SU-DHL-6 (cell line): ENCODE results near the gene FBXW10.
"Not testable (repeated sequence)": the region's sequence is repeated elsewhere in the genome, so short reads cannot be mapped to it uniquely, and the experiment has no call there.

ENCODE experiments used
- H2AFZ ChIP-seq: fragments of 200-600 bp; sonication (generic); 2 replicates; pipeline ENCODE4 v1.6.1; 2014; ENCODE audit warnings: low read depth, mild to moderate bottlenecking, moderate library complexity, mixed read lengths, antibody characterized with exemption, low read length; ENCODE audit not compliant: severe bottlenecking
- H3F3A ChIP-seq: fragments of 200-600 bp; shearing (Covaris generic); 2 replicates; pipeline ENCODE4 v1.6.0; 2016; ENCODE audit warnings: antibody characterized with exemption, mild to moderate bottlenecking; ENCODE audit not compliant: insufficient read depth
- H3K27ac ChIP-seq: fragments of 200-600 bp; sonication (generic); 2 replicates; pipeline ENCODE4 v1.5.1; 2016; ENCODE audit warnings: low read depth, mild to moderate bottlenecking, low read length, moderate library complexity, mixed read lengths
- H3K27me3 ChIP-seq: fragments of 200-600 bp; sonication (generic), shearing (Covaris generic); 2 replicates; pipeline ENCODE4 v1.6.0; 2014; ENCODE audit warnings: mild to moderate bottlenecking, low read length
- H3K36me3 ChIP-seq: fragments of 200-600 bp; sonication (generic); 2 replicates; pipeline ENCODE4 v1.6.1; 2014; ENCODE audit warnings: mild to moderate bottlenecking, low read length, mixed read lengths
- H3K4me2 ChIP-seq: fragments of 300-600, 200-600 bp; shearing (Covaris generic), sonication (generic); 2 replicates; pipeline ENCODE4 v1.6.0; 2014; ENCODE audit warnings: low read length, low read depth, mild to moderate bottlenecking; ENCODE audit not compliant: poor library complexity, severe bottlenecking
- H3K4me3 ChIP-seq: fragments of 200-600 bp; sonication (generic); 2 replicates; pipeline ENCODE4 v1.5.1; 2014; ENCODE audit warnings: antibody characterized with exemption, low read length, mild to moderate bottlenecking, mixed read lengths; ENCODE audit not compliant: insufficient read depth, poor library complexity, severe bottlenecking
- H3K79me2 ChIP-seq: fragments of 200-600 bp; sonication (generic); 2 replicates; pipeline ENCODE4 v1.6.1; 2014; ENCODE audit warnings: mild to moderate bottlenecking, low read length, moderate library complexity; ENCODE audit not compliant: insufficient read depth
- H3K9ac ChIP-seq: fragments of 200-600 bp; sonication (generic); 2 replicates; pipeline ENCODE4 v1.7.0; 2014; ENCODE audit warnings: mild to moderate bottlenecking, low read length
- H3K9me2 ChIP-seq: fragments of 200-600 bp; sonication (generic); replicated peaks from 2 replicates; pipeline ENCODE4 v1.6.1; 2014; ENCODE audit warnings: low read length; ENCODE audit not compliant: insufficient read depth
- H3K9me3 ChIP-seq: fragments of 200-600 bp; sonication (generic); 2 replicates; pipeline ENCODE4 v1.6.1; 2014; ENCODE audit warnings: low read length, mixed read lengths; ENCODE audit not compliant: insufficient read depth
- H4K20me1 ChIP-seq: fragments of 200-600 bp; sonication (generic); 2 replicates; pipeline ENCODE4 v1.6.1; 2014; ENCODE audit warnings: low read depth, mild to moderate bottlenecking, antibody characterized with exemption, low read length, moderate library complexity, mixed read lengths

The FBXW10 gene, protein sequence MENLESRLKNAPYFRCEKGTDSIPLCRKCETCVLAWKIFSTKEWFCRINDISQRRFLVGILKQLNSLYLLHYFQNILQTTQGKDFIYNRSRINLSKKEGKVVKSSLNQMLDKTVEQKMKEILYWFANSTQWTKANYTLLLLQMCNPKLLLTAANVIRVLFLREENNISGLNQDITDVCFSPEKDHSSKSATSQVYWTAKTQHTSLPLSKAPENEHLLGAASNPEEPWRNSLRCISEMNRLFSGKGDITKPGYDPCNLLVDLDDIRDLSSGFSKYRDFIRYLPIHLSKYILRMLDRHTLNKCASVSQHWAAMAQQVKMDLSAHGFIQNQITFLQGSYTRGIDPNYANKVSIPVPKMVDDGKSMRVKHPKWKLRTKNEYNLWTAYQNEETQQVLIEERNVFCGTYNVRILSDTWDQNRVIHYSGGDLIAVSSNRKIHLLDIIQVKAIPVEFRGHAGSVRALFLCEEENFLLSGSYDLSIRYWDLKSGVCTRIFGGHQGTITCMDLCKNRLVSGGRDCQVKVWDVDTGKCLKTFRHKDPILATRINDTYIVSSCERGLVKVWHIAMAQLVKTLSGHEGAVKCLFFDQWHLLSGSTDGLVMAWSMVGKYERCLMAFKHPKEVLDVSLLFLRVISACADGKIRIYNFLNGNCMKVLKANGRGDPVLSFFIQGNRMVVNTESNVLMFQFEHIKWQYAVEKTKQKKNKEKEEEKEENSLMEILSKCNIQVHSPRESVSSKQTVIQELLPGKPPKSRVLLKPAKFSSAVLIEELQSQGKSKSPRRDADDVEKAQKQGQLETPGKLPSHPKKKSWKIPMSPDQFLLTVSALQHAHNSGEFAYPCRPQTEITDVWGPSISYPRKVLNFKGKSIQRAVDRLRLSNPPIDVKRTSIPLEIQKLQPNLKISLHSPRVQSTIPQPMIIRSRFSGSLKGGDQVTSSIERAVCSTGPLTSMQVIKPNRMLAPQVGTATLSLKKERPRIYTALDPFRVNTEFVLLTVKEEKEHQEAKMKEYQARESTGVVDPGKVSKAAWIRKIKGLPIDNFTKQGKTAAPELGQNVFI

DNA sequence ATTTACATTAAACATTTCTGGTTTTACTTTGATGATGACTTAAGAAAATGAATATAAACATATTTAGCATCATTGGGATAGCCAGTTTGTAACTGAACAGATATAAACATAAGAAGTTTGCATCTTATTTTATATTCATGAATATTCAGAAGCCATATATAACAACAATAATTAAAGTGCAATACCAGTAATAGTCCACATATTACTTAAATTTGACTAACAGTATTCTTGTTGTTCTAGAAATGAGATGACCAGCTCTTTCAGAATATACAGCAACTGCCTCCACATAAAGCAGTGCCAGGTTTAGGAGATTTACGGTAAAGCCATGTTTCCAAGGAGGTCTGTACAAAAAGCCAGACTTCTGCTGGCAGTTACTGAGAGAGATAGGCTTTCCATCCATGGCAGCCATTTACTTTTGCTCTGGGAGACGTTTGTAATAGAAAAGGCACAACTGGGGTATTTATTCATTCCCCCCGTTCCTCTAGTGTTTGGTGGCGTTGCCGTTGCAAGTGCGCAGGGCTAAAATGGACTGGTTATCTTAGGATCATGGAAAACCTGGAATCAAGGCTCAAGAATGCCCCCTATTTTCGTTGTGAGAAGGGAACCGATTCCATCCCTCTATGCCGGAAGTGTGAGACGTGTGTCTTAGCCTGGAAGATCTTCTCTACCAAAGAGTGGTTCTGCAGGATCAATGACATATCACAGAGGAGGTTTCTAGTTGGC lies at the start of gene FBXW10:
TSS of gene FBXW10 (plus strand) at position 356 of the 723 bp plus-strand sequence. CDS start at position 547, 191 bp downstream.
- H3K4me2 ChIP-seq, H3K9ac ChIP-seq, H3K79me2 ChIP-seq, H3K36me3 ChIP-seq, H3F3A ChIP-seq, H3K9me3 ChIP-seq, H3K9me2 ChIP-seq, H3K27ac ChIP-seq, H4K20me1 ChIP-seq, H3K4me3 ChIP-seq, H3K27me3 ChIP-seq, H2AFZ ChIP-seq: not testable (repeated sequence)

DNA sequence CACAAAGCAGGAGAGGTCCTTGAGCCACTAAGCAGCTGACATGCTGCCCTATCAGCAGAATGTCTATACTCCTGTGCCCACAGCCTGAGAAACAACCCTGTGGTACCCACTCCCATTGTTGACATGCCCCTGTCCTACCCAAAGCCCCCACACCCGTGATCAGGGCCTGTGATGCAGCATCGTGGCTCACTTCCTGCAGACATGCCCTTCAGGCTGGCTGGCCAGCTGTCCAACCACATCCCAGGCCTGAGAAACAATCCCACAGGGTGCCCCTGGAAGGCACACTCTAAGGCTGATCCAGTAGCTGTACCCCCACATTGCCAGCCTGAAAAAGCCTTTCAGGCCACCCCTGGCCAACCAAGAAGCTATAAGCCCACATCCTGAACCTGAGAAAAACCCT lies 48.7 kb upstream of the FBXW10 start:
- not testable (repeated sequence) for H3K79me2 ChIP-seq, H3K4me3 ChIP-seq, H3K9me3 ChIP-seq, H4K20me1 ChIP-seq, H3K36me3 ChIP-seq, H3K4me2 ChIP-seq, H3K9me2 ChIP-seq, H3K9ac ChIP-seq, H2AFZ ChIP-seq, H3K27me3 ChIP-seq, H3F3A ChIP-seq, H3K27ac ChIP-seq

DNA sequence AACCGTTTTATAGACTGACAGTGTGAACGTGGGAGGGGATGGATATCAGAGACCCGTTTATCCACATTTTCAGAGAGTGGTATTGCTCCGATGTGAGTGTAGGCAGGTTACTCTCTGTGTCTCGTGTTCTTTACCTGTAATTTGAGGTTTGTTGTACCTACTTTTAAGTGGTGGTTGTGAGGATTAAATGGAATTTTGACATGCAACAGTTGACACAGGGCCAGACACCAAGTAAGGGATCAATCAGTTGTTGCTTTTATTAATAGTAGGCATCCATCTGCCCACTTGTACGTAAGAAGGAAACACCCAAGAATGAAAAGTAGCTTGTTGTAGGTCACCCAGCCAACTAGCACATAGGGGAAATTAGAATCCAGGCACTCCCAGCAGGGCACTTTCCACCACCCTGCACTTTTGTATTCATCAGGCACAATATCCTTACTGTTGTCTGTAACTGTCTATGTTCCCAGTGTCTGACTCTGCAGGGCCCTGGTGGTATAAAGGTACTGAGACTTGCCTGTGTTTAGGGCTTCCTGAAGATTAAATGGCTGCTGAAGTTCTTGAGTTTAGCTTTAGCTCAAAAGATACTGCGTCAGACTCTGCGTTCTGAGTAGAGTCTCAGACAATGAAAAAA lies 45.3 kb upstream of the FBXW10 start:
- not testable (repeated sequence) for H3F3A ChIP-seq, H3K27ac ChIP-seq, H4K20me1 ChIP-seq, H3K36me3 ChIP-seq, H3K9me2 ChIP-seq, H3K79me2 ChIP-seq, H3K9me3 ChIP-seq, H3K27me3 ChIP-seq
- H2AFZ ChIP-seq, result peak overlapping the region; percentile 97
- peak overlapping the region; percentile 69 for H3K4me2 ChIP-seq
- H3K9ac ChIP-seq, result peak overlapping the region; percentile 70
- peak overlapping the region; percentile 63 for H3K4me3 ChIP-seq

- H2AFZ ChIP-seq, H4K20me1 ChIP-seq, H3K27ac ChIP-seq, H3K4me2 ChIP-seq, H3K27me3 ChIP-seq, H3K9ac ChIP-seq, H3K9me2 ChIP-seq, H3K36me3 ChIP-seq, H3K79me2 ChIP-seq, H3K9me3 ChIP-seq, H3K4me3 ChIP-seq, H3F3A ChIP-seq: not testable (repeated sequence)
These were observed 37.9 kb upstream of the FBXW10 start for GRCh38 chr17:18705955-18706354.

- H3K9me3 ChIP-seq, H3K79me2 ChIP-seq, H3K9ac ChIP-seq: not testable (repeated sequence)
These were observed 35.6 kb upstream of the FBXW10 start for GRCh38 chr17:18708215-18708614.

DNA sequence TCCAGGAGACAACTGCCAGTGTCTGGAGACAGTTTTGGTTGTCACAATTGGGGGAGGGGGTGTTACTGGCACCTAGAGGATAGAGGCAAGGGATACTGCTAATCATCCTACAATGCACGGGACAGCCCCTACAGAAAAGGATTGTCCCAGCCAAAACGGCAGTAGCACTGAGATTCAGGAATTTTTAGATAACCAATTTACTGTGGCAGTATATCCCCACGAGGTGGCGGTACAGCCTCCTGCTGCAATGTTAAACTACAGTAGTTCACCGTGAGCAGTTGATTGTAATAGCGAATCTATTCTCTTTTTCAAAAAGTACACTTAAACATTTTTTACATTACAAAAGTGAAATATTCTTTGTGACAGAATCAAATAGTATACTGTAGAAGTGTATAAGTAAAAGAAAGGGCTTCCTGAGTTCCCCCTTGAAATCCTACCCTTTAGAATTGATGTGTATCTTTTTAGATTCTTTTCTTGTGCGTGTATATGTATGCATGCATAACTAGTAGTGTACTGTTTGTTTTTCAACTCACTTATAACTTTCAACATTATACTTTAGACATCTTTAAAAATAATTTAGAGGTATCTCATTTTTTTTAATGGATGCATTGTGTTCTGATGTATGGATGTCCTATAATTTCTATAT lies 31.4 kb upstream of the FBXW10 start:
- not testable (repeated sequence) for H3K27me3 ChIP-seq, H4K20me1 ChIP-seq, H3K4me2 ChIP-seq, H3K79me2 ChIP-seq, H3F3A ChIP-seq, H3K36me3 ChIP-seq, H3K4me3 ChIP-seq, H3K9me3 ChIP-seq, H3K9ac ChIP-seq, H3K9me2 ChIP-seq, H3K27ac ChIP-seq, H2AFZ ChIP-seq

More at GRCh38 chr17:18708215-18708614, 35.6 kb upstream of the FBXW10 start:
- H3K27me3 ChIP-seq, H3K9me2 ChIP-seq, H3F3A ChIP-seq, H2AFZ ChIP-seq, H3K36me3 ChIP-seq, H3K4me3 ChIP-seq, H3K4me2 ChIP-seq, H3K27ac ChIP-seq, H4K20me1 ChIP-seq: not testable (repeated sequence)
